ENCODE measurements around the gene ATP5F1D.
A peak's percentile ranks its signal among the peaks of the same experiment; 100 is the strongest.
"Not testable (repeated sequence)": the region's sequence is repeated elsewhere in the genome, so short reads cannot be mapped to it uniquely, and the experiment has no call there.

ATP5F1D gene

DNA sequence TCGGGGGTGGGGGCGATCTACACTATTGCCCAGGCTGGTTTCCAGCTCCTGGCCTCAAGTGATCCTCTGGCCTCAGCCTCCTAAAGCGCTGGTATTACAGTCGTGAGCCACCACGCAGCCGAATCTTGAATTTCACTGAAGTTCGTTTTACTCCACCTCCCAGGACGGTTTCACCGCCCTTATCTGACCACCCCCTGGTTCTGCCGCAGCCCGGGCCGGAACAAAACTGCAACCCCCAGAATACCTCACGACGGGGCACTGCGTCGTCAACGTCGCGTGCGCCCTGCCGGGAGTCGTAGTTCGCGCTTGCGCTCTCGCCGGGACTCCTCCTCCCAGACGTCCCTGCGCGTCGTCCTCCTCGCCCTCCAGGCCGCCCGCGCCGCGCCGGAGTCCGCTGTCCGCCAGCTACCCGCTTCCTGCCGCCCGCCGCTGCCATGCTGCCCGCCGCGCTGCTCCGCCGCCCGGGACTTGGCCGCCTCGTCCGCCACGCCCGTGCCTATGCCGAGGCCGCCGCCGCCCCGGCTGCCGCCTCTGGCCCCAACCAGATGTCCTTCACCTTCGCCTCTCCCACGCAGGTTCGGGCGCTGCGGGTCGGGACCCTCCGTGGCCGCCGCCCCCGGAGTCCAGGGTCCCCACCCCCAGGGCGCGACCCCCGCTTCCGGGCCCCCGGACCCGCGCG, at the start of gene ATP5F1D:
Gene ATP5F1D (plus strand): TSS at position 335 of the 679 bp plus-strand sequence. CDS start 100 bp downstream, at position 435.
- peak within 1 kb of the TSS; percentile 62 for H3K4me3 ChIP-seq (ENCODE audit: low read depth, low read length)
- DNase-seq (ENCODE audit: low read depth), result peak; percentile 92
- TF ChIP-seq POLR2A (IDR thresholded peaks at IDR 0.05; ENCODE audit: extremely low read depth, insufficient read length), result peak; percentile 45
- 0 out of 2 replicates have a peak, but pooled peaks have one; percentile 32 for TF ChIP-seq MYC (IDR thresholded peaks at IDR 0.05; ENCODE audit: low read depth, low read length)
- TF ChIP-seq, protein P1, sequence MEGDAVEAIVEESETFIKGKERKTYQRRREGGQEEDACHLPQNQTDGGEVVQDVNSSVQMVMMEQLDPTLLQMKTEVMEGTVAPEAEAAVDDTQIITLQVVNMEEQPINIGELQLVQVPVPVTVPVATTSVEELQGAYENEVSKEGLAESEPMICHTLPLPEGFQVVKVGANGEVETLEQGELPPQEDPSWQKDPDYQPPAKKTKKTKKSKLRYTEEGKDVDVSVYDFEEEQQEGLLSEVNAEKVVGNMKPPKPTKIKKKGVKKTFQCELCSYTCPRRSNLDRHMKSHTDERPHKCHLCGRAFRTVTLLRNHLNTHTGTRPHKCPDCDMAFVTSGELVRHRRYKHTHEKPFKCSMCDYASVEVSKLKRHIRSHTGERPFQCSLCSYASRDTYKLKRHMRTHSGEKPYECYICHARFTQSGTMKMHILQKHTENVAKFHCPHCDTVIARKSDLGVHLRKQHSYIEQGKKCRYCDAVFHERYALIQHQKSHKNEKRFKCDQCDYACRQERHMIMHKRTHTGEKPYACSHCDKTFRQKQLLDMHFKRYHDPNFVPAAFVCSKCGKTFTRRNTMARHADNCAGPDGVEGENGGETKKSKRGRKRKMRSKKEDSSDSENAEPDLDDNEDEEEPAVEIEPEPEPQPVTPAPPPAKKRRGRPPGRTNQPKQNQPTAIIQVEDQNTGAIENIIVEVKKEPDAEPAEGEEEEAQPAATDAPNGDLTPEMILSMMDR (IDR thresholded peaks at IDR 0.05; ENCODE audit: low read depth, low read length), result no peak
- TF ChIP-seq, protein P2, sequence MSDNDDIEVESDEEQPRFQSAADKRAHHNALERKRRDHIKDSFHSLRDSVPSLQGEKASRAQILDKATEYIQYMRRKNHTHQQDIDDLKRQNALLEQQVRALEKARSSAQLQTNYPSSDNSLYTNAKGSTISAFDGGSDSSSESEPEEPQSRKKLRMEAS (IDR thresholded peaks at IDR 0.05; ENCODE audit: low read depth, low read length), result peak; percentile 11; the same call in 1 of the 2 replicates

DNA sequence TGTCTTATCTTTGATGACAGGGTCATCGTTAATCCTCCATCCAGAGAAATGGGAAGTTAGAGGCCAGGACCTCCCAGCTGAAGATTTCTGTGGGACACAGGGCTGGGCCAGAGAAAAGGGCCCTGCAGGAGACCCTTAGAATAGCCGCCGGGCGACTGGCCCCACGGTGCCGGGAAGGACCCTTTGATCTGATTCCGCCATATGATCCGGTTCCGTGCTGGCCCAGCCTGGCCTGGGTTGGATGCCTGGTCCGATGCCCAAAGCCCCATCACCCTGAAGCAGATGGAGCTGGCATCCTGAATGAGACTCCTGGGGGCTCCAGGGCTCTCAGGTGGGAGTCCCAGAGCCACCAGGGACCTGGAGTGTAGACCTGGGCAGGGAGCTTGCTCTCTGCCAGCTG, 42.0 kb upstream of the ATP5F1D start:
- TF ChIP-seq MYC (IDR thresholded peaks at IDR 0.05; ENCODE audit: low read depth, low read length) (no peak), POLR2A (IDR thresholded peaks at IDR 0.05; ENCODE audit: extremely low read depth, insufficient read length) (no peak)
- TF ChIP-seq, protein P1 (IDR thresholded peaks at IDR 0.05; ENCODE audit: low read depth, low read length), result no peak
- TF ChIP-seq, protein P2 (IDR thresholded peaks at IDR 0.05; ENCODE audit: low read depth, low read length), result no peak
- no peak overlapping the region for H3K4me3 ChIP-seq (ENCODE audit: low read depth, low read length)
- no peak for DNase-seq (ENCODE audit: low read depth)

DNA sequence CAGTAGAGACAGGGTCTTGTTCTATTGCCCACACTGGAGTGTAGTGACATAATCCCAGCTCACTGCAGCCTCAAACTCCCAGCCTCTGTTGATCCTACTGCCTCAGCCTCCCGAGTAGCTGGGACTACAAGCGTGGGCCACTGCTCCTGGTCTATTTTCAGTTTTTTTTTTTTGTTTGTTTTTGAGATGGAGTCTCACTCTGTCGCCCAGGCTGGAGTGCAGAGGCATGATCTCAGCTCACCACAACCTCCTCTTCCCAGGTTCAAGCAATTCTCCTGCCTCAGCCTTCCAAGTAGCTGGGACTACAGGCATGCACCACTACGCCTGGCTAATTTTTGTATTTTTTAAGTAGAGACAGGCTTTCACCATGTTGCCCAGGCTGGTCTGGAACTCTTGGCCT, 40.9 kb upstream of the ATP5F1D start:
- not testable (repeated sequence) for DNase-seq (ENCODE audit: low read depth); H3K4me3 ChIP-seq (ENCODE audit: low read depth, low read length)

DNA sequence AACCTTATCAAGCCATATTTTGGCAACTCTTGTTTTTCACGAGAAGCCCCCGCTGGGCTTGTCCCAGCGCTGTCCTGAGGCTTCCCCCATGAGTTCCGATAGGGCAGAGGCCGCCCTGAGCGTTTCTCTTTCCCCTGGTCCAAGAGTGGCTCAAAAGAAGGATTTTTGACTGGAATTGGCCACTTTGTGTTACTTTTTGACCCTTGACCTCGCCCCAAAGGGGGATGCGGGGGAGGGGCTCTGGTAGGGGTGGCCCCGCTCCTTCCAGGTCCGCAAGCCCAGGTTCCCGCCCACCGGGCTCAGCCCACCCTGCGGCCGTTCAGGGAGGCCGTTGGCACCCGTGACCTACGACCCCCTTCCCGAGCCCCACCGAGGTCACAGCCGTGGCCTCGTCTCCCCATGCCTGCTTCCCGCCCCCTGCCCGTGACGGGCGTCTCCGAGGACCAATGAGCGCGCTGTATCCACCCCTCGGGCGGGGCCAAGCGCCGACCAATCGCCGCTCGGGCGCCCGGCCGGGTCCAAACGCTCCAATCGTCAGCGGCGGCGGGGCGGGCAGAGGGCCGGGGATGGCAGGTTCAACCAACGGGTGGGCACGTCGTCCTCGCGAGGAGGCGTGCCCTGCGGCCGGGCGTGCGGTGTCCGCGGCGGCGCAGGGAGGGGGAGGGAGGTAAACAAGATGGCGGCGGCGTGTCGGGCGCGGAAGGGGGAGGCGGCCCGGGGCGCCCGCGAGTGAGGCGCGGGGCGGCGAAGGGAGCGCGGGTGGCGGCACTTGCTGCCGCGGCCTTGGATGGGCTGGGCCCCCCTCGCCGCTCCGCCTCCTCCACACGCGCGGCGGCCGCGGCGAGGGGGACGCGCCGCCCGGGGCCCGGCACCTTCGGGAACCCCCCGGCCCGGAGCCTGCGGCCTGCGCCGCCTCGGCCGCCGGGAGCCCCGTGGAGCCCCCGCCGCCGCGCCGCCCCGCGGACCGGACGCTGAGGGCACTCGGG, 36.1 kb upstream of the ATP5F1D start, which contains the start of gene STK11:
Gene STK11 (plus strand): TSS at position 665 of the 986 bp plus-strand sequence. CDS start 1,136 bp downstream, outside the sequence.
- peak within 1 kb of the TSS; percentile 73 for H3K4me3 ChIP-seq (ENCODE audit: low read depth, low read length)
- DNase-seq (ENCODE audit: low read depth), result peak; percentile 95
- peak; percentile 49 for TF ChIP-seq POLR2A (IDR thresholded peaks at IDR 0.05; ENCODE audit: extremely low read depth, insufficient read length)
- no peak for TF ChIP-seq MYC (IDR thresholded peaks at IDR 0.05; ENCODE audit: low read depth, low read length)
- TF ChIP-seq, protein P2 (IDR thresholded peaks at IDR 0.05; ENCODE audit: low read depth, low read length), result no peak

DNA sequence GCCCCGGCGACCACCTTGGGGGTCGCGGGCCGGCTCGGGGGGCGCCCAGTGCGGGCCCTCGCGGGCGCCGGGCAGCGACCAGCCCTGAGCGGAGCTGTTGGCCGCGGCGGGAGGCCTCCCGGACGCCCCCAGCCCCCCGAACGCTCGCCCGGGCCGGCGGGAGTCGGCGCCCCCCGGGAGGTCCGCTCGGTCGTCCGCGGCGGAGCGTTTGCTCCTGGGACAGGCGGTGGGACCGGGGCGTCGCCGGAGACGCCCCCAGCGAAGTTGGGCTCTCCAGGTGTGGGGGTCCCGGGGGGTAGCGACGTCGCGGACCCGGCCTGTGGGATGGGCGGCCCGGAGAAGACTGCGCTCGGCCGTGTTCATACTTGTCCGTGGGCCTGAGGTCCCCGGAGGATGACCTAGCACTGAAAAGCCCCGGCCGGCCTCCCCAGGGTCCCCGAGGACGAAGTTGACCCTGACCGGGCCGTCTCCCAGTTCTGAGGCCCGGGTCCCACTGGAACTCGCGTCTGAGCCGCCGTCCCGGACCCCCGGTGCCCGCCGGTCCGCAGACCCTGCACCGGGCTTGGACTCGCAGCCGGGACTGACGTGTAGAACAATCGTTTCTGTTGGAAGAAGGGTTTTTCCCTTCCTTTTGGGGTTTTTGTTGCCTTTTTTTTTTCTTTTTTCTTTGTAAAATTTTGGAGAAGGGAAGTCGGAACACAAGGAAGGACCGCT, 35.2 kb upstream of the ATP5F1D start:
- TF ChIP-seq, protein P1 (IDR thresholded peaks at IDR 0.05; ENCODE audit: low read depth, low read length), result no peak
- TF ChIP-seq, protein P2 (IDR thresholded peaks at IDR 0.05; ENCODE audit: low read depth, low read length), result no peak
- TF ChIP-seq POLR2A (IDR thresholded peaks at IDR 0.05; ENCODE audit: extremely low read depth, insufficient read length) (no peak), MYC (IDR thresholded peaks at IDR 0.05; ENCODE audit: low read depth, low read length) (no peak)
- H3K4me3 ChIP-seq (ENCODE audit: low read depth, low read length), result peak overlapping the region; percentile 73
- no peak for DNase-seq (ENCODE audit: low read depth)

DNA sequence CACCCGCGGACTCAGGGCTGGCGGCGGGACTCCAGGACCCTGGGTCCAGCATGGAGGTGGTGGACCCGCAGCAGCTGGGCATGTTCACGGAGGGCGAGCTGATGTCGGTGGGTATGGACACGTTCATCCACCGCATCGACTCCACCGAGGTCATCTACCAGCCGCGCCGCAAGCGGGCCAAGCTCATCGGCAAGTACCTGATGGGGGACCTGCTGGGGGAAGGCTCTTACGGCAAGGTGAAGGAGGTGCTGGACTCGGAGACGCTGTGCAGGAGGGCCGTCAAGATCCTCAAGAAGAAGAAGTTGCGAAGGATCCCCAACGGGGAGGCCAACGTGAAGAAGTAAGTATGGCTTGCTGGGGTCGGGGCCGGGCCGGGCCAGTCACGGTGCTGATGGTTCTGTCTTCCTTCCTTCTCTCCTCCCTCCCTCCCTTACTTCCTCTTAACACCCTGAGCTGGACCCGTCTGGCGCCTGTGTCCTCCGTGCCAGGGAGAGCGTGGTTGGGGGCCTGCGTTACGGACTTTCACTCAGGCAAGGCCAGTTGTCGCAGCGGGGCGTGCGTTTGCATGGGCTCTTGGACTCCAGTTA, 34.6 kb upstream of the ATP5F1D start:
- H3K4me3 ChIP-seq (ENCODE audit: low read depth, low read length), result peak overlapping the region; percentile 73
- DNase-seq (ENCODE audit: low read depth), result peak; percentile 64
- TF ChIP-seq, protein P2 (IDR thresholded peaks at IDR 0.05; ENCODE audit: low read depth, low read length), result 0 out of 2 replicates have a peak, but pooled peaks have one; percentile 7
- no peak for TF ChIP-seq MYC (IDR thresholded peaks at IDR 0.05; ENCODE audit: low read depth, low read length)

DNA sequence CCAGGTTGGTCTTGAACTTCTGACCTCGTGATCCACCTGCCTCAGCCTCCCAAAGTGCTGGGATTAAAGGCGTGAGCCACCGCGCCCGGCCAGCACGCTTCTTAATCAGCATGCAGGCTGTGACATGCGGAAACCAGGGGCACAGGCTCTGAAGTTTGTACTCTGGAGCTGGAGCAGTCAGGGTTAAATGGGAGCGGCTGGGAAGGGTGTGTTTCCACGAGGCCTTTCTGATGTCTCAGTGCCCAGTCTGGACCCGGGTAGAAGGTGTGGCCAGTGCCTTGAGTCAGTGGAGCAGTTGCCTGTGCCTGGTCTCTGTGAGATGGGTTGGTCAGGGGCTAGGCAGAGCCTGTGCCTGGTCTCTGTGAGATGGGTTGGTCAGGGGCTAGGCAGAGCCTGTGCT, 32.7 kb upstream of the ATP5F1D start:
- not testable (repeated sequence) for H3K4me3 ChIP-seq (ENCODE audit: low read depth, low read length); DNase-seq (ENCODE audit: low read depth)

All from NB4 (cell line).